AG04450 (cell line): ENCODE results near the gene TMEM86B. TPM values are rescaled to one million over a fixed set of nuclear protein-coding genes. Genes with fewer than 3 reads are reported as not detected.

Experiments used
- CTCF ChIA-PET: fragments of 300-600, 350-600 bp; formaldehyde crosslinking; extraction: SDS; loops from one replicate; lab custom pipeline; 2022; ENCODE audit warnings: antibody characterized with exemption, inconsistent platforms; lab: Charles Lee
- POLR2A ChIA-PET: fragments of 350-600 bp; formaldehyde crosslinking; extraction: SDS; loops from one replicate; lab custom pipeline; 2021; ENCODE audit warnings: antibody characterized with exemption, inconsistent platforms; lab: Yijun Ruan, JAX
- DNase-seq: peaks from one replicate; pipeline ENCODE4 v3.0.0-alpha.2; 2011; ENCODE audit warnings: low read depth, low spot score
- H3K27ac ChIP-seq: one replicate; pipeline ENCODE4 v1.5.1; 2012; ENCODE audit warnings: low read depth, low read length, control low read depth
- H3K27me3 ChIP-seq: one replicate; pipeline ENCODE4 v1.6.0; 2012; ENCODE audit warnings: low read length; ENCODE audit not compliant: control insufficient read depth, insufficient read depth
- H3K4me3 ChIP-seq: 2 replicates; pipeline ENCODE4 v1.5.1; 2011; ENCODE audit warnings: mild to moderate bottlenecking, low read depth, low read length, control low read depth
- H3K9me3 ChIP-seq: 2 replicates; pipeline ENCODE4 v1.5.1; 2012; ENCODE audit warnings: low read length; ENCODE audit not compliant: control insufficient read depth, insufficient read depth
- CTCF ChIP-seq: IDR thresholded peaks from 2 replicates; pipeline ENCODE4 v1.5.1; 2011; ENCODE audit warnings: low read depth, low read length, control low read depth, inconsistent platforms
- polyA plus RNA-seq: library from polyadenylated mRNA; depleted of rRNA; stranded (reverse); fragments of >200 nt; gene quantifications from 2 replicates; pipeline ENCODE4 v1.2.3, GENCODE V29; 2011

The TMEM86B gene
- polyA plus RNA-seq, 1 experiment = 0.87 TPM

- TF ChIP-seq CTCF = no peak
- Histone ChIP-seq H3K9me3 (no peaks in the 10 kb centered on the region), H3K27me3 (no peaks in the 10 kb centered on the region), H3K4me3 (no peak overlapping the region), H3K27ac (no peak overlapping the region)
- ChIA-PET POLR2A (no interaction called here), CTCF (no interaction called here)
- no peak for DNase-seq
These were observed 3.7 kb upstream of the TMEM86B start for GRCh38 chr19:55232286-55232602.

GRCh38 chr19:55231391-55232285 is 3.1 kb upstream of the TMEM86B start:
- Histone ChIP-seq H3K27ac (no peak overlapping the region), H3K27me3 (no peaks in the 10 kb centered on the region), H3K9me3 (no peaks in the 10 kb centered on the region), H3K4me3 (no peak overlapping the region)
- no peak for DNase-seq
- no peak for TF ChIP-seq CTCF
- POLR2A ChIA-PET = no interaction called here
- CTCF ChIA-PET = no interaction called here

GRCh38 chr19:55230780-55231179 is 2.2 kb upstream of the TMEM86B start:
- CTCF ChIA-PET = no interaction called here
- H3K9me3 ChIP-seq = no peaks in the 10 kb centered on the region
- no peak for DNase-seq
- no peak overlapping the region for H3K4me3 ChIP-seq
- POLR2A ChIA-PET = no interaction called here
- H3K27ac ChIP-seq = no peak overlapping the region
- TF ChIP-seq CTCF = no peak
- no peaks in the 10 kb centered on the region for H3K27me3 ChIP-seq

- Histone ChIP-seq H3K27me3 (no peaks in the 10 kb centered on the region), H3K9me3 (no peaks in the 10 kb centered on the region), H3K27ac (no peak overlapping the region), H3K4me3 (no peak overlapping the region)
- ChIA-PET POLR2A (no interaction called here), CTCF (no interaction called here)
- DNase-seq = no peak
- TF ChIP-seq CTCF = no peak
These were observed 1.8 kb upstream of the TMEM86B start for GRCh38 chr19:55230329-55230728.

- ChIA-PET CTCF (no interaction called here), POLR2A (no interaction called here)
- Histone ChIP-seq H3K4me3 (no peak overlapping the region), H3K27ac (no peak overlapping the region), H3K9me3 (no peaks in the 10 kb centered on the region), H3K27me3 (no peaks in the 10 kb centered on the region)
- no peak for TF ChIP-seq CTCF
- no peak for DNase-seq
These were observed 1.2 kb upstream of the TMEM86B start for GRCh38 chr19:55229789-55230182.
